ENCODE data around the gene REM2.

The REM2 gene

DNA sequence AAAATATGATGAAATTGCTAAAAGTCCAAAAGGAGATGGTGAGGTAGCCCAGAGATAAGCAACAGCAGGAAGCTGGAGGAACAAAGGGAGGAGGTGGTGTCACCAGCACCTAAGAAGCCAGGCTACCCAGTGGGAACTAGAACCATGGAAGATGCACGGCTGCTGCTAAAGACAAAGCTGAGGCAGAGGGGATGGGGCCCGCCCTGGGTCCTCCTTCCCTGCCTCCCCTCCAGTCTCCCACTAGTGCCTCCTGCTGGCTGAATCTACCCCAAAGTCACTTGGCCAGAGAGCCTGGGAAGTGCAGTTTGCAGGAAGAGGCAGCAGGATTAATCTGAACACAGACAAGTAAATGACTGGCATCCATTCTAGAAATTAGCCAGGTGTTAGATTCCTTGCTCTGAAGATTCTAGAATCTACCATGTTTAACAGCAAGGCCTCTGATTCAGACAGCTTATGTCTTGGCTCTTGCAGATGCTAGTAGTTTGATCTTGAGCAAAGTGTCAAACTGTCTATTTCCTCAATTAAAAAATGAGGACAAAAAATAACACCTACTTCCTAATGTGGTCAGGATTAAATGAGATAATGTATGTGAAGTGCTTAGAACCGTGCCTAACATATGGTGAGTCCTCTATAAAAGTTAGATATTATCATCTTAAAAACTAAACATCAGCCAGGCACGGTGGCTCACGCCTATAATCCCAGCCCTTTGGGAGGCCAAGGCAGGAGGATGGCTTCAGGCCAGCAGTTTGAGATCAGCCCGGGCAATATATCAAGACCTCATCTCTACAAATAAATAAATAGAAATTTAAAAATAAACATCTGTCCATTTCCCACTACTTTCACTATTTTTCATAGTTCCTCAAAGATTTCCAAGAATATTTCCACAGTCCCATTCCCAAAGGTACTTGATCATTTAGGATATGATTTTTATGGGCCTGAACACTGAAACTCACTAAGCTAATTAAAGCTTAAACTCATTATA lies 17.3 kb upstream of the REM2 start:
- Histone ChIP-seq H3K27me3 (ENCODE audit: insufficient read depth, low read length) (no peaks in the 10 kb centered on the region), H3K36me3 (ENCODE audit: insufficient read depth, low read length) (no peaks in the 10 kb centered on the region), H3K9ac (ENCODE audit: low read depth, low read length) (no peak overlapping the region), H3K4me1 (ENCODE audit: insufficient read depth, low read length) (peaks cover 5% of the 10 kb centered on the region; the same call in 1 of the 2 replicates), H3K4me3 (ENCODE audit: low read length) (no peak overlapping the region), H3K9me3 (ENCODE audit: insufficient read depth, low read depth, low read length) (no peaks in the 10 kb centered on the region), H3K27ac (ENCODE audit: low read depth, low read length) (no peak overlapping the region)
- 80% methylated on average over 5 of the region's 6 CpGs for WGBS

DNA sequence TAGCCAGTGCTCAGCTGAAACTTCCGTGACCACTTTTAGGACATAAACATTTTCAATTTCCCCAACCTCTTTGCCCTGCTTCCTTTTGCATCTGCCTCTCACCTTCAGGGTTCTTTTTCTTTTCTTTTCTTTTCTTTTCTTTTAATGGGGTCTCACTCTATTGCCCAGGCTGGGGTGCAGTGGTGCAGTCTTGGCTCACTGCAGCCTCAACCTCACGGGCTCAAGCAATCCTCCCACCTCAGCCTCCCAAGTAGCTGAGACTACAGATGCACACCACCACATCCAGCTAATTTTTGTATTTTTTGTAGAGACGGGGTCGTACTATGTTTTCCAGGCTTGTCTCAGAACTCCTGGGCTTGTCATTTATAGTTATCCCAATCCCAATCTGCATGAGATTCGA lies 16.1 kb upstream of the REM2 start:
- Histone ChIP-seq H3K4me3 (ENCODE audit: low read length) (no peak overlapping the region), H3K4me1 (ENCODE audit: insufficient read depth, low read length) (peaks cover 8% of the 10 kb centered on the region; the same call in 1 of the 2 replicates), H3K9me3 (ENCODE audit: insufficient read depth, low read depth, low read length) (no peaks in the 10 kb centered on the region), H3K36me3 (ENCODE audit: insufficient read depth, low read length) (no peaks in the 10 kb centered on the region), H3K9ac (ENCODE audit: low read depth, low read length) (no peak overlapping the region), H3K27ac (ENCODE audit: low read depth, low read length) (no peak overlapping the region), H3K27me3 (ENCODE audit: insufficient read depth, low read length) (no peaks in the 10 kb centered on the region)
- WGBS, result 98% methylated on average over 5 of the region's 5 CpGs

DNA sequence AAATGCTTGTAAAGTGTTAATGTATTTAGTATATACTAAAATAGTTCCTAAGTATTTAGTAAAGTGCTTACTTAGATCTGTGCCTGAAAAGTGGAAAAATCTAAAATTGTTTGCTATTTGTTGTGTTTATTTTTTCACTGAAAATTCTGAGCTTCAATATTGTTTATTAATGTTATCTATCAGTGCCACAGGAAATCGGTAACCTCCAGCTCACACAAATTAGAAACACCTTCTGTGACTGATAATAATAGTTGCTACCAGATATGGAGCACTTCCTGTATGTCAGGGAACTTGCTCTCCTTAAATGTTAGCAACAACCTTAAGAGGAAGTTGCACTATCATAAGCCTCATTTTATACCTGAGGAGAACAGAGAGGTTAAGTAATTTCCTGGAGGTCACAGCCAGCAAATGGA lies 12.2 kb upstream of the REM2 start:
- peak overlapping the region; percentile 85; the same call in 1 of the 2 replicates for H3K27ac ChIP-seq (ENCODE audit: low read depth, low read length)
- WGBS, result no CpG with 5 or more reads among the region's 1 CpG
- H3K9ac ChIP-seq (ENCODE audit: low read depth, low read length), result 0 out of 2 replicates have a peak overlapping the region, but pooled peaks have one; percentile 12

DNA sequence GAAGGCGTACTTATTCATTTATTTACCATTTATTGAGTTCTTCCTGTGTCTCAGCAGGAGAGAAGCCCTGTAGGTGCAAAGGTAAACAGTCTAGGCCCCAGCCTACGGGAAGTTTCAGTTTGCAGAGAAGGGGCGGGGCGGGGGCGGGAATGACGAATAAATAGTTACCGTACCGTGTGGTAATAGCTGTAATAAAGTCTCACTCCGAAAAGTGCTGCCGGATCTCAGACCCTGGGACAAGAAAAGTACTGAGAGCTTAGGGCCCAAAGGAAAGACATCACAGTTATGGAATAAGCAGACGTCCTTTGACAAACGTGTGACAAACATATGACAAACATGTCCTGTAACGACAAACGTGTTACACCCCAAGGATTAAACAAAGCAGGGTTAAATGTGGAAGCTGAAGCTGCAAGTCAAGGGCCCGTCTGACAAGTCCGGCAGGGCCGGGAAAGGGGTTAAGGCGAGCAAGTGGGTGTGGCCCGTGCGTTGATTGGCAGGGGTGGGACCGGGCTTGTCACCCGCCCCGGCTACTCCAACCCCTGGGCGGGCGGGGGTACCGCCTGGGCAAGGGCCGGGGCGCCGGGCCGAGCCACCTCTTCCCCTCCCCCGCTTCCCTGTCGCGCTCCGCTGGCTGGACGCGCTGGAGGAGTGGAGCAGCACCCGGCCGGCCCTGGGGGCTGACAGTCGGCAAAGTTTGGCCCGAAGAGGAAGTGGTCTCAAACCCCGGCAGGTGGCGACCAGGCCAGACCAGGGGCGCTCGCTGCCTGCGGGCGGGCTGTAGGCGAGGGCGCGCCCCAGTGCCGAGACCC lies 11.6 kb upstream of the REM2 start, which contains the start of gene LRP10:
TSS of gene LRP10 (plus strand) at position 517 of the 809 bp plus-strand sequence. CDS start 564 bp downstream, outside the sequence.
- Histone ChIP-seq H3K9ac (ENCODE audit: low read depth, low read length) (peak within 1 kb of the TSS; percentile 27), H3K4me1 (ENCODE audit: insufficient read depth, low read length) (peaks cover 12% of the 10 kb centered on the region), H3K27ac (ENCODE audit: low read depth, low read length) (peak within 1 kb of the TSS; percentile 85; the same call in 1 of the 2 replicates), H3K27me3 (ENCODE audit: insufficient read depth, low read length) (no peaks in the 10 kb centered on the region), H3K9me3 (ENCODE audit: insufficient read depth, low read depth, low read length) (no peaks in the 10 kb centered on the region), H3K36me3 (ENCODE audit: insufficient read depth, low read length) (0 out of 2 replicates have a peak, but pooled peaks cover 2% of the 10 kb centered on the region), H3K4me3 (ENCODE audit: low read length) (peak within 1 kb of the TSS; percentile 84)
- WGBS, result under 1% methylated on average over 49 of the region's 50 CpGs

More for the DNA sequence above, 12.2 kb upstream of the REM2 start:
- peak overlapping the region; percentile 84 for H3K4me3 ChIP-seq (ENCODE audit: low read length)
- H3K36me3 ChIP-seq (ENCODE audit: insufficient read depth, low read length), result 0 out of 2 replicates have a peak, but pooled peaks cover 2% of the 10 kb centered on the region
- H3K27me3 ChIP-seq (ENCODE audit: insufficient read depth, low read length), result no peaks in the 10 kb centered on the region
- H3K9me3 ChIP-seq (ENCODE audit: insufficient read depth, low read depth, low read length), result no peaks in the 10 kb centered on the region
- peaks cover 12% of the 10 kb centered on the region for H3K4me1 ChIP-seq (ENCODE audit: insufficient read depth, low read length)

DNA sequence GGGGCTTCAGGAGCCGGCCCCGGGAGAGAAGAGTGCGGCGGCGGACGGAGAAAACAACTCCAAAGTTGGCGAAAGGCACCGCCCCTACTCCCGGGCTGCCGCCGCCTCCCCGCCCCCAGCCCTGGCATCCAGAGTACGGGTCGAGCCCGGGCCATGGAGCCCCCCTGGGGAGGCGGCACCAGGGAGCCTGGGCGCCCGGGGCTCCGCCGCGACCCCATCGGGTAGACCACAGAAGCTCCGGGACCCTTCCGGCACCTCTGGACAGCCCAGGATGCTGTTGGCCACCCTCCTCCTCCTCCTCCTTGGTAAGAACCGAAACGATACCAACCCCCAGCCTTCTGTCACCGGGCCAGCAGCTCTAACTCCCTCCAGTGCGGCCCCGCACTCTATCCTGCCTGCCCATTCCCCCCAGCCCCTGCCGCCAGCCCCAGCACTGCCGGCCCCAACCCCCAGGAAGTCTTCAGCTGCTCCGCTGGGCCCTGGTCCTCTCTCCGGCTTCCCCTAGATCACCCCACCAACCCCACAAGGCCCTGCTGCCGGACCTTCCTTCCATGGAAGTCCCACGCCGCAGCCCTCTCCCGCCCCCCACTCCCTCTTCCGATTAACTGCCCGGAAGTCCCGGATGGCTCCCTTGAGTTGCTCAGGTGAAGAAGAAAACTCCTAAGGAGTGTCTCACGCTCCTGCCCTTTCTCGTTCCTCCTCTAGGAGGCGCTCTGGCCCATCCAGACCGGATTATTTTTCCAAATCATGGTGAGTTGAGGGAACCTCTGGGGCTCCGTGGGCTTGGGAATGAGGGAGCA lies 10.8 kb upstream of the REM2 start:
- H3K36me3 ChIP-seq (ENCODE audit: insufficient read depth, low read length), result 0 out of 2 replicates have a peak, but pooled peaks cover 2% of the 10 kb centered on the region
- H3K27me3 ChIP-seq (ENCODE audit: insufficient read depth, low read length), result no peaks in the 10 kb centered on the region
- peaks cover 12% of the 10 kb centered on the region for H3K4me1 ChIP-seq (ENCODE audit: insufficient read depth, low read length)
- under 1% methylated on average over 45 of the region's 45 CpGs for WGBS
- peak overlapping the region; percentile 85; the same call in 1 of the 2 replicates for H3K27ac ChIP-seq (ENCODE audit: low read depth, low read length)
- H3K9me3 ChIP-seq (ENCODE audit: insufficient read depth, low read depth, low read length), result no peaks in the 10 kb centered on the region
- peak overlapping the region; percentile 84 for H3K4me3 ChIP-seq (ENCODE audit: low read length)
- peak overlapping the region; percentile 47 for H3K9ac ChIP-seq (ENCODE audit: low read depth, low read length)

DNA sequence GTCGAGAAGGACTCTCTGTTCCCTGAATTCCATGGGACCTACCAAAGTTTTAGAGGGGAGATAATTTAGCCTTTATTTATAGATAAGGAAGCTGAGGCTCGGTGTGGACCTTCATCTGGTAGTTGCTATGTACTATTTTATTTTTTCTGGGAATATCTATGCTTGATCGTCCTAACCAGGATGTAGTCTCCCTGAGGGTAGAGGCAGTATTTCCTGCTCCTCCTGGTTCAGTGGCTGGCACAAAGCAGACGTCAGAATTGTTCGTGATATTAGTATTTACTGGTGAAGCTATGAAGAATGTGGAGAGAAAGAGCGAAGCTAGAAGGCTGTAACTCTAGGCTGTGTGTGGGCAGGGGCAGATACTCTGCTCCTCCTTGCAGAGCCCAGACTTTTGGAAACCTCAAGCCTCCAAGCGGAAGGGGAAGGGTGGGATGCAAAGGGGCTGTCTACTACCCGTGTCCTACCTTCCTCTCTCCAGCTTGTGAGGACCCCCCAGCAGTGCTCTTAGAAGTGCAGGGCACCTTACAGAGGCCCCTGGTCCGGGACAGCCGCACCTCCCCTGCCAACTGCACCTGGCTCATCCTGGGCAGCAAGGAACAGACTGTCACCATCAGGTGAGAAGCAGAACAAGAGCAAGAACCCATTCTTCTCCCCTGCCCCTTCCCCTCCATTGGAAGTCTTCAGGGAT lies 10.0 kb upstream of the REM2 start:
- no peaks in the 10 kb centered on the region for H3K27me3 ChIP-seq (ENCODE audit: insufficient read depth, low read length)
- no peaks in the 10 kb centered on the region for H3K9me3 ChIP-seq (ENCODE audit: insufficient read depth, low read depth, low read length)
- peak overlapping the region; percentile 47; the same call in 1 of the 2 replicates for H3K9ac ChIP-seq (ENCODE audit: low read depth, low read length)
- H3K4me1 ChIP-seq (ENCODE audit: insufficient read depth, low read length), result peaks cover 12% of the 10 kb centered on the region
- no peak overlapping the region for H3K27ac ChIP-seq (ENCODE audit: low read depth, low read length)
- 0 out of 2 replicates have a peak, but pooled peaks cover 2% of the 10 kb centered on the region for H3K36me3 ChIP-seq (ENCODE audit: insufficient read depth, low read length)
- H3K4me3 ChIP-seq (ENCODE audit: low read length), result peak overlapping the region; percentile 84
- 71% methylated on average over 10 of the region's 10 CpGs for WGBS

DNA sequence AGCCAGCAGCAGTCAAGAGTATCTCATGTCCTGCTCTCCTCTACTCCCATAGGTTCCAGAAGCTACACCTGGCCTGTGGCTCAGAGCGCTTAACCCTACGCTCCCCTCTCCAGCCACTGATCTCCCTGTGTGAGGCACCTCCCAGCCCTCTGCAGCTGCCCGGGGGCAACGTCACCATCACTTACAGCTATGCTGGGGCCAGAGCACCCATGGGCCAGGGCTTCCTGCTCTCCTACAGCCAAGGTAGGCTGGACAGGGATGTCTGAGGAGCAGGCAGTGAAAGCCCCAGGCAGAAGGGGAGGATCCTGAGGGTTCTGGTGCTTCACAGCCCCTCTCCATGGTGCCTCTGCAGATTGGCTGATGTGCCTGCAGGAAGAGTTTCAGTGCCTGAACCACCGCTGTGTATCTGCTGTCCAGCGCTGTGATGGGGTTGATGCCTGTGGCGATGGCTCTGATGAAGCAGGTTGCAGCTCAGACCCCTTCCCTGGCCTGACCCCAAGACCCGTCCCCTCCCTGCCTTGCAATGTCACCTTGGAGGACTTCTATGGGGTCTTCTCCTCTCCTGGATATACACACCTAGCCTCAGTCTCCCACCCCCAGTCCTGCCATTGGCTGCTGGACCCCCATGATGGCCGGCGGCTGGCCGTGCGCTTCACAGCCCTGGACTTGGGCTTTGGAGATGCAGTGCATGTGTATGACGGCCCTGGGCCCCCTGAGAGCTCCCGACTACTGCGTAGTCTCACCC lies 7.8 kb upstream of the REM2 start:
- 0 out of 2 replicates have a peak, but pooled peaks cover 2% of the 10 kb centered on the region for H3K36me3 ChIP-seq (ENCODE audit: insufficient read depth, low read length)
- H3K9ac ChIP-seq (ENCODE audit: low read depth, low read length), result no peak overlapping the region
- no peaks in the 10 kb centered on the region for H3K27me3 ChIP-seq (ENCODE audit: insufficient read depth, low read length)
- H3K4me3 ChIP-seq (ENCODE audit: low read length), result no peak overlapping the region
- no peaks in the 10 kb centered on the region for H3K9me3 ChIP-seq (ENCODE audit: insufficient read depth, low read depth, low read length)
- 95% methylated on average over 15 of the region's 15 CpGs for WGBS
- H3K27ac ChIP-seq (ENCODE audit: low read depth, low read length), result no peak overlapping the region
- peaks cover 12% of the 10 kb centered on the region for H3K4me1 ChIP-seq (ENCODE audit: insufficient read depth, low read length)

DNA sequence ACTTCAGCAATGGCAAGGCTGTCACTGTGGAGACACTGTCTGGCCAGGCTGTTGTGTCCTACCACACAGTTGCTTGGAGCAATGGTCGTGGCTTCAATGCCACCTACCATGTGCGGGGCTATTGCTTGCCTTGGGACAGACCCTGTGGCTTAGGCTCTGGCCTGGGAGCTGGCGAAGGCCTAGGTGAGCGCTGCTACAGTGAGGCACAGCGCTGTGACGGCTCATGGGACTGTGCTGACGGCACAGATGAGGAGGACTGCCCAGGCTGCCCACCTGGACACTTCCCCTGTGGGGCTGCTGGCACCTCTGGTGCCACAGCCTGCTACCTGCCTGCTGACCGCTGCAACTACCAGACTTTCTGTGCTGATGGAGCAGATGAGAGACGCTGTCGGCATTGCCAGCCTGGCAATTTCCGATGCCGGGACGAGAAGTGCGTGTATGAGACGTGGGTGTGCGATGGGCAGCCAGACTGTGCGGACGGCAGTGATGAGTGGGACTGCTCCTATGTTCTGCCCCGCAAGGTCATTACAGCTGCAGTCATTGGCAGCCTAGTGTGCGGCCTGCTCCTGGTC lies 7.2 kb upstream of the REM2 start:
- Histone ChIP-seq H3K9ac (ENCODE audit: low read depth, low read length) (no peak overlapping the region), H3K9me3 (ENCODE audit: insufficient read depth, low read depth, low read length) (no peaks in the 10 kb centered on the region), H3K36me3 (ENCODE audit: insufficient read depth, low read length) (0 out of 2 replicates have a peak, but pooled peaks cover 2% of the 10 kb centered on the region), H3K4me1 (ENCODE audit: insufficient read depth, low read length) (peaks cover 6% of the 10 kb centered on the region), H3K27me3 (ENCODE audit: insufficient read depth, low read length) (no peaks in the 10 kb centered on the region), H3K27ac (ENCODE audit: low read depth, low read length) (no peak overlapping the region), H3K4me3 (ENCODE audit: low read length) (no peak overlapping the region)
- WGBS, result 95% methylated on average over 20 of the region's 20 CpGs

DNA sequence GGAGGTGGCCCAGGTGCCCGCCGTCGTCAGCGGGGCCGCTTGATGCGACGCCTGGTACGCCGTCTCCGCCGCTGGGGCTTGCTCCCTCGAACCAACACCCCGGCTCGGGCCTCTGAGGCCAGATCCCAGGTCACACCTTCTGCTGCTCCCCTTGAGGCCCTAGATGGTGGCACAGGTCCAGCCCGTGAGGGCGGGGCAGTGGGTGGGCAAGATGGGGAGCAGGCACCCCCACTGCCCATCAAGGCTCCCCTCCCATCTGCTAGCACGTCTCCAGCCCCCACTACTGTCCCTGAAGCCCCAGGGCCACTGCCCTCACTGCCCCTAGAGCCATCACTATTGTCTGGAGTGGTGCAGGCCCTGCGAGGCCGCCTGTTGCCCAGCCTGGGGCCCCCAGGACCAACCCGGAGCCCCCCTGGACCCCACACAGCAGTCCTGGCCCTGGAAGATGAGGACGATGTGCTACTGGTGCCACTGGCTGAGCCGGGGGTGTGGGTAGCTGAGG lies 6.0 kb upstream of the REM2 start:
- H3K36me3 ChIP-seq (ENCODE audit: insufficient read depth, low read length), result 0 out of 2 replicates have a peak, but pooled peaks cover 2% of the 10 kb centered on the region
- WGBS, result 95% methylated on average over 22 of the region's 22 CpGs
- H3K4me1 ChIP-seq (ENCODE audit: insufficient read depth, low read length), result peaks cover 6% of the 10 kb centered on the region

More for the DNA sequence above, 6.0 kb upstream of the REM2 start:
- Histone ChIP-seq H3K9ac (ENCODE audit: low read depth, low read length) (no peak overlapping the region), H3K9me3 (ENCODE audit: insufficient read depth, low read depth, low read length) (no peaks in the 10 kb centered on the region), H3K27me3 (ENCODE audit: insufficient read depth, low read length) (peaks cover 4% of the 10 kb centered on the region; the same call in 1 of the 2 replicates), H3K4me3 (ENCODE audit: low read length) (no peak overlapping the region), H3K27ac (ENCODE audit: low read depth, low read length) (no peak overlapping the region)

Data from HUES64 (cell line).